ENCODE data around the gene UVSSA.

DNA sequence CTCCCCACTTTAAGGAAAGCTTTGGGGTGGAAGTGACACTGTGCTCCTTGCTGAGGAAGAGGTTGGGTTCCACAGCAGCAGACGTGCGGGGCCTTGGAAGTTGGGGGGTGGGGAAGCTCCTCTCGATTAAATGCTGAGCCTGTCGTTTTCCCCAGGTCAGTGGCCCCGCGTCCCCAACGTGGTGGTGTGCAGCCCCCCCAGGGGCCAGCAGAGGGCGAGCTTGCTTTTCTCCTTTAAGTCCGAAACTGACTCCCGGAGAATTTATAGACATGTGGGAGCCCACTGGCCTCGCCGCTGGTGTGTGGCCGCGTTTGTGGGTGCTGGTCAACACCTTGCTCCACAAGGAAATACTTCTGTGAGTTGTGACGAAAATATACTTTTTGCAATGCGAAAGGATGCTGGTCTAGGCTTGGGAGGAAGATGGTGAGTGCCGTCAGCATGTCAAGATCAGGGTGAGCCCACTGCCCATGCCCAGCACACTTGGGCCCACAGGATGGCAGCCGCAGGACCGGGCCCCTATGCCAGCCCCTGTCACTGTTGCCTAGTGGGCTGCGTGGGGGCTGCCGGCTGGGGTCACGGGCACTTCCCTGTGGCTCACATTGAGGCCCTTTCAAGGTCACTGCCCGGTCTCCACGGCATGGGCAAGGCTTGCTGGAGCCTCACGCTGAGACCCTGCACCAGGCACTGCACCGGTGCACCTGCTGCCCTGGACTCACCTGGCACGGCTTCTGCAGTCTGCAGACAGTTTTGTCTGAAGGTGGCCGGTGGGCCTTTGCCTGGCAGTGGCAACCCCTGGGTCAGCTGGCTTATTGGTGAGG, 9.4 kb downstream of the UVSSA start:
- TF ChIP-seq, protein P1, sequence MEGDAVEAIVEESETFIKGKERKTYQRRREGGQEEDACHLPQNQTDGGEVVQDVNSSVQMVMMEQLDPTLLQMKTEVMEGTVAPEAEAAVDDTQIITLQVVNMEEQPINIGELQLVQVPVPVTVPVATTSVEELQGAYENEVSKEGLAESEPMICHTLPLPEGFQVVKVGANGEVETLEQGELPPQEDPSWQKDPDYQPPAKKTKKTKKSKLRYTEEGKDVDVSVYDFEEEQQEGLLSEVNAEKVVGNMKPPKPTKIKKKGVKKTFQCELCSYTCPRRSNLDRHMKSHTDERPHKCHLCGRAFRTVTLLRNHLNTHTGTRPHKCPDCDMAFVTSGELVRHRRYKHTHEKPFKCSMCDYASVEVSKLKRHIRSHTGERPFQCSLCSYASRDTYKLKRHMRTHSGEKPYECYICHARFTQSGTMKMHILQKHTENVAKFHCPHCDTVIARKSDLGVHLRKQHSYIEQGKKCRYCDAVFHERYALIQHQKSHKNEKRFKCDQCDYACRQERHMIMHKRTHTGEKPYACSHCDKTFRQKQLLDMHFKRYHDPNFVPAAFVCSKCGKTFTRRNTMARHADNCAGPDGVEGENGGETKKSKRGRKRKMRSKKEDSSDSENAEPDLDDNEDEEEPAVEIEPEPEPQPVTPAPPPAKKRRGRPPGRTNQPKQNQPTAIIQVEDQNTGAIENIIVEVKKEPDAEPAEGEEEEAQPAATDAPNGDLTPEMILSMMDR (IDR thresholded peaks at IDR 0.05; ENCODE audit: low read depth, low read length), result peak; percentile 61
- no peak for TF ChIP-seq EZH2phosphoT487 (IDR thresholded peaks at IDR 0.05; ENCODE audit: low read depth)
